Psoas muscle (tissue), 8 donors: ENCODE measurements around the gene EHMT1. TPM values are rescaled to one million over a fixed set of nuclear protein-coding genes. Genes with fewer than 3 reads are reported as not detected.

Experiments used
- ATAC-seq, 4 donors: fragments of 200-7000 bp; cut with Tn5 transposase; one replicate each; pipeline ENCODE4 v1.9.1; 2020; ENCODE audit warnings: moderate library complexity in 3 of 4, mild to moderate bottlenecking in 2 of 4
- DNase-seq, 2 donors: peaks; one replicate each; pipeline ENCODE4 v3.0.0-alpha.2; 2020
- H3K27ac ChIP-seq: fragments of 200-600 bp; one replicate; pipeline ENCODE4 v1.8.0; 2022
- H3K27me3 ChIP-seq, 3 donors: fragments of 200-600 bp in 1 of 3; one replicate each; pipeline versions ENCODE4 v1.6.1 to v1.8.0; 2013 to 2022; ENCODE audit warnings: low read length in 2 of 3, mild to moderate bottlenecking in 2 of 3, moderate library complexity in 1 of 3; ENCODE audit not compliant: insufficient read depth in 3 of 3
- H3K36me3 ChIP-seq, 2 donors: fragments of 200-600 bp in 1 of 2; one replicate each; pipeline versions ENCODE4 v1.6.1 to v1.8.0; 2013 to 2022; ENCODE audit warnings: low read depth in 1 of 2, mild to moderate bottlenecking in 1 of 2, moderate library complexity in 1 of 2; ENCODE audit not compliant: insufficient read depth in 1 of 2
- H3K4me1 ChIP-seq: fragments of 200-600 bp; one replicate; pipeline ENCODE4 v1.8.0; 2022
- H3K4me3 ChIP-seq: fragments of 200-600 bp; one replicate; pipeline ENCODE4 v1.8.0; 2022; ENCODE audit warnings: mild to moderate bottlenecking
- H3K9me3 ChIP-seq: fragments of 200-600 bp; one replicate; pipeline ENCODE4 v1.8.0; 2022
- CTCF ChIP-seq: fragments of 200-600 bp; IDR thresholded peaks from one replicate; pipeline ENCODE4 v1.8.0; 2022; ENCODE audit warnings: antibody characterized with exemption
- WGBS, 3 donors: extraction: QIAGEN DNeasy Blood & Tissue Kit; methylation state at CpG; one replicate each; pipeline versions ENCODE4 v1.1.6 to v1.1.7; 2013; 5-methylcytosine and 5-hydroxymethylcytosine counted together
- intact Hi-C, 2 donors: fragments of 100-400 bp; cut with DNase I; formaldehyde crosslinking; loops; one replicate each; pipeline versions ENCODE4 v1.11.0 to v1.14.2; 2022
- polyA plus RNA-seq, 3 donors: library from polyadenylated mRNA; stranded (reverse); fragments of 200-250 nt; gene quantifications; one replicate each; pipeline ENCODE4 v1.2.3, GENCODE V29; 2013
- total RNA-seq, 4 donors: library from RNA; stranded (reverse); fragmentation: NEBNext Ultra II Directional in 2 of 4; extraction: Animal tissue kit (Norgen Biotek cat#: 25700) in 2 of 4; gene quantifications; one replicate each; pipeline versions ENCODE4 v1.2.1 to v1.2.4, GENCODE V29; 2021 to 2023
- donor health status: healthy with polysubstance abuse.
- donor health status: DM: no; HTN: no; CAD: no; lungs with moderate emphysema.
- donor health status: Bipolar disorder and iron deficiency.
- donor health status: healthy.
- donor health status: DM: yes; HTN: yes; CAD: no.
- donor health status: DM: no; HTN: no; CAD: no.
- donor health status: DM: no; HTN: no; CAD: no.
- donor health status: DM: yes; HTN: yes; CAD: no.

The EHMT1 gene
- total and polyA plus RNA-seq, 7 donors = 29.0 to 49.6 (median 31.2) TPM

- no peak for TF ChIP-seq CTCF
- no peaks in the 10 kb centered on the region for H3K27me3 ChIP-seq
- 94 to 97% (median 96%) methylated on average over 13 of the region's 13 CpGs for WGBS, 3 donors
These were observed 206.7 kb downstream of the EHMT1 start for GRCh38 chr9:137825324-137825989.

GRCh38 chr9:137827908-137828526 lies 209.2 kb downstream of the EHMT1 start:
- Histone ChIP-seq H3K4me3 (no peak overlapping the region), H3K4me1 (no peaks in the 10 kb centered on the region), H3K27ac (no peak overlapping the region), H3K36me3 (peaks cover 0 to 42% of the 10 kb centered on the region in 2 donors), H3K9me3 (no peaks in the 10 kb centered on the region), H3K27me3 (no peaks in the 10 kb centered on the region)
- no peak for TF ChIP-seq CTCF
- WGBS, 3 donors = 96 to 97% (median 97%) methylated on average over 20 of the region's 20 CpGs
- intact Hi-C loops = no loop called here
- no peak for DNase-seq
- ATAC-seq = no peak

More at GRCh38 chr9:137825324-137825989, 206.7 kb downstream of the EHMT1 start:
- Histone ChIP-seq H3K4me1 (no peaks in the 10 kb centered on the region), H3K36me3 (peaks cover 0 to 53% of the 10 kb centered on the region in 2 donors), H3K4me3 (no peak overlapping the region), H3K9me3 (no peaks in the 10 kb centered on the region), H3K27ac (no peak overlapping the region)
- ATAC-seq (no peak), DNase-seq (no peak)
- intact Hi-C loops = no loop called here

- WGBS, 3 donors = 84 to 86% (median 85%) methylated on average over 21 of the region's 21 CpGs
- Histone ChIP-seq H3K36me3 (peaks cover 0 to 48% of the 10 kb centered on the region in 2 donors), H3K27ac (no peak overlapping the region), H3K9me3 (no peaks in the 10 kb centered on the region), H3K4me1 (no peaks in the 10 kb centered on the region), H3K27me3 (no peaks in the 10 kb centered on the region), H3K4me3 (no peak overlapping the region)
- intact Hi-C loops = no loop called here
- DNase-seq (no peak), ATAC-seq (peak in 2 of 4 donors; percentile 27 to 38)
- no peak for TF ChIP-seq CTCF
These were observed 209.9 kb downstream of the EHMT1 start for GRCh38 chr9:137828527-137829259.

- DNase-seq = no peak
- TF ChIP-seq CTCF = no peak
- 91 to 95% (median 93%) methylated on average over 14 of the region's 14 CpGs for WGBS, 3 donors
- Histone ChIP-seq H3K9me3 (no peaks in the 10 kb centered on the region), H3K4me3 (no peak overlapping the region), H3K27me3 (no peaks in the 10 kb centered on the region), H3K4me1 (no peaks in the 10 kb centered on the region), H3K27ac (no peak overlapping the region), H3K36me3 (peaks cover 0 to 48% of the 10 kb centered on the region in 2 donors)
- intact Hi-C loops = no loop called here
- ATAC-seq = no peak
These were observed 210.6 kb downstream of the EHMT1 start for GRCh38 chr9:137829260-137829996.
